Transverse colon (tissue), 3 donors: ENCODE measurements around the gene TTC39A.

Experiments used
- CTCF ChIP-seq, 5 experiments: fragments of 200-600 bp in 3 of 5; fragments of 450-650 bp in 2 of 5; sonication (generic) in 3 of 5; IDR thresholded peaks; 1 replicate in 2 of 5; 2 replicates in 3 of 5; pipeline ENCODE4 v1.5.1; 2016 to 2017; ENCODE audit warnings: antibody characterized with exemption in 5 of 5, inconsistent platforms in 3 of 5, mild to moderate bottlenecking in 2 of 5, moderate library complexity in 1 of 5
- POLR2A ChIP-seq: fragments of 450-650 bp; IDR thresholded peaks from one replicate; pipeline ENCODE4 v1.6.1; 2016; ENCODE audit warnings: antibody characterized with exemption, mild to moderate bottlenecking, moderate library complexity

GRCh38 chr1:51317798-51318197 is 12.6 kb downstream of the TTC39A start:
- no peak for TF ChIP-seq POLR2A
- no peak for TF ChIP-seq CTCF (IDR thresholded peaks at IDR 0.05)
